HG03135 (cell line): ENCODE data around the gene KLF16.
"Not testable (repeated sequence)": the region's sequence is repeated elsewhere in the genome, so short reads cannot be mapped to it uniquely, and the experiment has no call there.

Experiments used
- ATAC-seq: cut with Tn5 transposase; IDR thresholded peaks from one replicate; pipeline ENCODE4 v1.9.1; 2021; ENCODE audit warnings: mild to moderate bottlenecking, moderate library complexity; ENCODE audit not compliant: unreplicated experiment

The KLF16 gene

GRCh38 chr19:1863328-1863637, at the start of gene KLF16:
Gene KLF16, minus strand, starts transcription at chr19:1863579. Its CDS starts 82 bp downstream, at chr19:1863497.
- ATAC-seq: no peak

- no peak for ATAC-seq
These were observed 49.6 kb upstream of the KLF16 start for GRCh38 chr19:1912760-1913505.

GRCh38 chr19:1911995-1912394, 48.6 kb upstream of the KLF16 start:
- no peak for ATAC-seq

- ATAC-seq: no peak
These were observed 47.7 kb upstream of the KLF16 start for GRCh38 chr19:1911098-1911497.

GRCh38 chr19:1910177-1910576, 46.8 kb upstream of the KLF16 start:
- ATAC-seq: no peak

GRCh38 chr19:1909761-1910080, 46.3 kb upstream of the KLF16 start:
- no peak for ATAC-seq

- no peak for ATAC-seq
These were observed 44.9 kb upstream of the KLF16 start for GRCh38 chr19:1908364-1908678.

GRCh38 chr19:1907563-1908363, 44.4 kb upstream of the KLF16 start:
- no peak for ATAC-seq

GRCh38 chr19:1906985-1907562, 43.7 kb upstream of the KLF16 start:
- ATAC-seq: no peak

- no peak for ATAC-seq
These were observed 42.5 kb upstream of the KLF16 start for GRCh38 chr19:1905863-1906375.

- peak; percentile 87 for ATAC-seq
These were observed 41.9 kb upstream of the KLF16 start, which contains the start of the genes ADAT3 and SCAMP4 for GRCh38 chr19:1905110-1905862. Gene ADAT3, plus strand, starts transcription at chr19:1905399. Its CDS starts 6,649 bp downstream, at chr19:1912048. Gene SCAMP4, plus strand, starts transcription at chr19:1905399. Its CDS starts 9,621 bp downstream, at chr19:1915020.

- ATAC-seq: no peak
These were observed 41.4 kb upstream of the KLF16 start for GRCh38 chr19:1904860-1905109.

- no peak for ATAC-seq
These were observed 39.5 kb upstream of the KLF16 start for GRCh38 chr19:1902923-1903322.

GRCh38 chr19:1901940-1902404, 38.6 kb upstream of the KLF16 start:
- ATAC-seq: no peak

GRCh38 chr19:1896508-1896907, 33.1 kb upstream of the KLF16 start:
- ATAC-seq: no peak

GRCh38 chr19:1893791-1894190, 30.4 kb upstream of the KLF16 start:
- no peak for ATAC-seq

- no peak for ATAC-seq
These were observed 26.5 kb upstream of the KLF16 start for GRCh38 chr19:1889907-1890306.

GRCh38 chr19:1888385-1888784, 25.0 kb upstream of the KLF16 start:
- no peak for ATAC-seq

- ATAC-seq: not testable (repeated sequence)
These were observed 23.0 kb upstream of the KLF16 start for GRCh38 chr19:1886360-1886759.

- peak; percentile 68 for ATAC-seq
These were observed 22.2 kb upstream of the KLF16 start, which contains the start of gene ABHD17A for GRCh38 chr19:1885398-1886119. Gene ABHD17A, minus strand, starts transcription at chr19:1885496. Its CDS starts 3,930 bp downstream, at chr19:1881566.
